ENCODE measurements around the gene TMED5. TPM values are rescaled to one million over a fixed set of nuclear protein-coding genes. Genes with fewer than 3 reads are reported as not detected.

Gene TMED5
- total RNA-seq, 6 experiments from 2014 or later: 50.2 to 59.4 (median 54.9) TPM

DNA sequence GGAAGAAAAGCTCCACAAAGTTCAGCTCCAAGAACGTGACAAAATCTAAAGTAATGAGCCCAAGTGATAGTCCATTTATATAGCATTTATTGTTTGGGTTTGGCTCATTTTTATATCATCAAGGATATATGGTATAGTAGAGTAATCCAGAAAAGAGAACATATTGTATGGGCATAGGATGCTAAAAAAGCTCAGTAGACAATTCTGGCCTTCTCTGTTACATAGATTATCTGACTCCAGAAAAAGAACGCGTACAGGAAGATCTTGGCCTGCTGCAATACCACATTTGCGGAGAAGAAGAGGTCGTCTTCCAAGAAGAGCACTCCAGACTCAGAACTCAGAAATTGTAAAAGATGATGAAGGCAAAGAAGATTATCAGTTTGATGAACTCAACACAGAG is 43.8 kb downstream of the TMED5 start:
- DNase-seq: no peak
- H3K27me3 Mint-ChIP-seq (ENCODE audit: insufficient read depth): no peaks in the 10 kb centered on the region
- H3K4me1 Mint-ChIP-seq (ENCODE audit: low read depth): peaks cover 10% of the 10 kb centered on the region
- TF ChIP-seq, protein P1, sequence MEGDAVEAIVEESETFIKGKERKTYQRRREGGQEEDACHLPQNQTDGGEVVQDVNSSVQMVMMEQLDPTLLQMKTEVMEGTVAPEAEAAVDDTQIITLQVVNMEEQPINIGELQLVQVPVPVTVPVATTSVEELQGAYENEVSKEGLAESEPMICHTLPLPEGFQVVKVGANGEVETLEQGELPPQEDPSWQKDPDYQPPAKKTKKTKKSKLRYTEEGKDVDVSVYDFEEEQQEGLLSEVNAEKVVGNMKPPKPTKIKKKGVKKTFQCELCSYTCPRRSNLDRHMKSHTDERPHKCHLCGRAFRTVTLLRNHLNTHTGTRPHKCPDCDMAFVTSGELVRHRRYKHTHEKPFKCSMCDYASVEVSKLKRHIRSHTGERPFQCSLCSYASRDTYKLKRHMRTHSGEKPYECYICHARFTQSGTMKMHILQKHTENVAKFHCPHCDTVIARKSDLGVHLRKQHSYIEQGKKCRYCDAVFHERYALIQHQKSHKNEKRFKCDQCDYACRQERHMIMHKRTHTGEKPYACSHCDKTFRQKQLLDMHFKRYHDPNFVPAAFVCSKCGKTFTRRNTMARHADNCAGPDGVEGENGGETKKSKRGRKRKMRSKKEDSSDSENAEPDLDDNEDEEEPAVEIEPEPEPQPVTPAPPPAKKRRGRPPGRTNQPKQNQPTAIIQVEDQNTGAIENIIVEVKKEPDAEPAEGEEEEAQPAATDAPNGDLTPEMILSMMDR (IDR thresholded peaks at IDR 0.05): no peak
- H3K27ac Mint-ChIP-seq: no peak overlapping the region
- H3K4me3 Mint-ChIP-seq: no peak overlapping the region
- no peaks in the 10 kb centered on the region for H3K9me3 Mint-ChIP-seq
- H3K36me3 Mint-ChIP-seq (ENCODE audit: low read depth): peaks cover 9% of the 10 kb centered on the region; the same call in 1 of the 2 replicates

DNA sequence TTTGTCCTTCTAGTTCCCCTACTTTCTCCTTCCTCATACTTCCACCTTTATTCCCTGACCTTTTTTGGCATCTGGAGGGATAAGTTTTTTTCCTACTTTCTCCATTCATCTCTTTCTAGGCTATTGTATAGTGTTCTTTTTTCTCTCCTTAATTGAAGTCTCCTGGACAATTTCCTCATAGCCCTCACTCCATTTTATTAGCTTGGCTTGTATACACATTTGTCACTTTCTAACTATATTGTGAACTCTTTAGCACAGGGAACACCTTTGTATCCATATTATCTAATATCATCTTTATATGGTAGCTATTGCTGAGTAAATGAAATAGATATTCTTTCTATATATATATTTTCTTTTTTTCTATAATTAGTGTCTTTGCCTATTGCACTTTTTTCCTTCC is 47.6 kb downstream of the TMED5 start:
- Mint-ChIP-seq H3K36me3 (ENCODE audit: low read depth) (peaks cover 5% of the 10 kb centered on the region; the same call in 1 of the 2 replicates), H3K27ac (no peak overlapping the region), H3K4me3 (no peak overlapping the region), H3K27me3 (ENCODE audit: insufficient read depth) (no peaks in the 10 kb centered on the region), H3K4me1 (ENCODE audit: low read depth) (no peaks in the 10 kb centered on the region), H3K9me3 (no peaks in the 10 kb centered on the region)
- TF ChIP-seq, protein P1 (IDR thresholded peaks at IDR 0.05): no peak
- no peak for DNase-seq

DNA sequence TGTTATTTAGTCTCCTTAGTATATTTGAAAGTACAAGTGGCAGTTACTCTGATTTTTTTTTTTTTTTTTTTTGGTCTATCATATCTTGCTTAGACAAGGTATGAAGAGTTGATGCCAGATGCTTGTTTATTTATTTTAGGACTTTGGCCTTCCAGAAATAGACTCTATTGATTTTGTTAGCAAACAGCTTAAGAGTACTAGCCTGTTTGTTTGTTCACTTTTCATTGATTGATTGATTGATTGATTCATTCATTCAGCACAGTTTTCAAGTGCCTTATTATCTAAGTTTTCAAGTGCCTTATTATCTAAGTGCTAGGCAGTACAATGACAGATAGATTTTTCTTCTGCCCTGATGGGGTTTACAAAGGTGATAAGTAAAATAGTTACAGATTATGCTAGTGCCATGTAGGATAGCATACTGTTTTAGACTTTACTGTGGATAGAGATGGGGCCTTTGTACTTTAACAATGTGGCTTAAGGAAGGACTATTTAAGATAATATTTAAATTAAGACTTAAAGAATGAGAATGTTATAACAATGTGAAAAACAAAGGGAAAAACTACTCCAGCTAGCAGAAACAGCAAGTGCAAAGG is 50.6 kb downstream of the TMED5 start:
- H3K9me3 Mint-ChIP-seq: no peaks in the 10 kb centered on the region
- no peaks in the 10 kb centered on the region for H3K36me3 Mint-ChIP-seq (ENCODE audit: low read depth)
- no peak overlapping the region for H3K27ac Mint-ChIP-seq
- no peak for DNase-seq
- H3K4me3 Mint-ChIP-seq: no peak overlapping the region
- TF ChIP-seq, protein P1 (IDR thresholded peaks at IDR 0.05): no peak
- H3K4me1 Mint-ChIP-seq (ENCODE audit: low read depth): no peaks in the 10 kb centered on the region
- no peaks in the 10 kb centered on the region for H3K27me3 Mint-ChIP-seq (ENCODE audit: insufficient read depth)

DNA sequence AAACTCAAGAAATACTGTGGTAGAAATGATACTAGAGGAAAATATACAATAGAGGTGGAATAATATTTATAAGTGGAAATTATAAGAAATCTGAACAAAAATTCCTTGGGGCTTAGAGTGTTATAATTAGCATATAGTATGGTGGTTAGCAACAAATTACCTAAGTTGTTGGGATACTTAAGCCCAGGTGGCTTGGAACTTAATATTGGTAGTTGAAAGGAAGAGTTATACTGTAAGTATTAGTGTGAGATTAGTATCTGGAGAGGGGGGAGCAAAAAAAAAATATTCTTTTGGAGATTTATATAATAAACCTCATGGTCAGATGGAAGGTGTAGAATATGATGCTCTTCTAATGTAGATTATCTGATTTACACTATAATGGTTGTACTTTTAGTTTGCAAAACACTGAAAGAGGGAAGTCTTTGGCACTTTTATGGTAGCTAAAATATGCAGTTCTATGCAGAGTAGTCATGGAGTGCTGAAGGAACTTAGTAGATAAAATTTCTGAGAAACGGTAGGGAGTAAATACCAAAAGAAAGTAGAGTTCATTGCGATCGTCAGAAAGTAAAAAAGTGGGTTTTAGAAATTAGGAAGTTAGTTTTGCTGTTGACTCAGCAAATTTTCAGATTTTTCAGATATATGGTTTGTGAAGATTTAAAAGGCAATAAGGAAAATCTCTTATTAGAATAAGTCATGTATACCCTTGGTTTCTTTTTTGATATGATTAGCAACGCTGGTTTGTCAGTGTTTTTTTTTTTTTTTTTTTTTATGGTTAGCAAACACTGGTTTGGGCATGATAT is 55.5 kb downstream of the TMED5 start:
- no peak for DNase-seq
- Mint-ChIP-seq H3K27ac (no peak overlapping the region), H3K27me3 (ENCODE audit: insufficient read depth) (no peaks in the 10 kb centered on the region), H3K36me3 (ENCODE audit: low read depth) (no peaks in the 10 kb centered on the region), H3K9me3 (no peaks in the 10 kb centered on the region), H3K4me3 (no peak overlapping the region), H3K4me1 (ENCODE audit: low read depth) (no peaks in the 10 kb centered on the region)
- TF ChIP-seq, protein P1 (IDR thresholded peaks at IDR 0.05): no peak

DNA sequence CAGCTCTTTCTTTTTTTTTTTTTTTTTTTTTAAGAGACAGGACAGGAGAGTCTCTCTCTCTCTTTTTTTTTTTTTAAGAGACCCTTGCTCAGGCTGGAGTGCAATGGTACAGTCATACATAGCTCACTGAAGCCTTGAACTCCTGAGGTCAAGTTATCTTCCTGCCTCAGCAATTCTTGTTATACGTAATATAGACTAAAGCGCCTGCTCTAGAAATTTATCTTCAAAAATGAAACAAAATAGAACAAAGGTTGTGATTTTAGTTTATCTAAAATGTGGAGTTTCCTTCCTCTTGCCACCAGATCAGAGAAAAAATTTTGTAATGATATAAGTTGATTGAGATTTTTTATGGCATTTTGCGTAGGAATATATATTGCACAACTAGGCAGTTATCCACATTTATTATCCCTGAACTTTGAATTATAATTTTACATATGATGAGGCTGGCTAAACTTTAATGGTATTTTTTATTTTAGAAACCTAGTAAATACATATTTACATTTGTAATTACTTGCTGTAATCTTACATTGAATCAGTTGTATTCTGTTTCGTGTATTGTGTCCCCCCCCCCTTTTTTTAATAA is 56.9 kb downstream of the TMED5 start:
- no peak for DNase-seq
- Mint-ChIP-seq H3K4me3 (no peak overlapping the region), H3K9me3 (no peaks in the 10 kb centered on the region)

More for the DNA sequence above, 56.9 kb downstream of the TMED5 start:
- TF ChIP-seq, protein P1 (IDR thresholded peaks at IDR 0.05): no peak
- H3K27me3 Mint-ChIP-seq (ENCODE audit: insufficient read depth): no peaks in the 10 kb centered on the region
- no peaks in the 10 kb centered on the region for H3K36me3 Mint-ChIP-seq (ENCODE audit: low read depth)
- no peak overlapping the region for H3K27ac Mint-ChIP-seq
- H3K4me1 Mint-ChIP-seq (ENCODE audit: low read depth): no peaks in the 10 kb centered on the region
